ENCODE results near the gene AFF3.
"Not testable (repeated sequence)": the region's sequence is repeated elsewhere in the genome, so short reads cannot be mapped to it uniquely, and the experiment has no call there.

Gene AFF3

DNA sequence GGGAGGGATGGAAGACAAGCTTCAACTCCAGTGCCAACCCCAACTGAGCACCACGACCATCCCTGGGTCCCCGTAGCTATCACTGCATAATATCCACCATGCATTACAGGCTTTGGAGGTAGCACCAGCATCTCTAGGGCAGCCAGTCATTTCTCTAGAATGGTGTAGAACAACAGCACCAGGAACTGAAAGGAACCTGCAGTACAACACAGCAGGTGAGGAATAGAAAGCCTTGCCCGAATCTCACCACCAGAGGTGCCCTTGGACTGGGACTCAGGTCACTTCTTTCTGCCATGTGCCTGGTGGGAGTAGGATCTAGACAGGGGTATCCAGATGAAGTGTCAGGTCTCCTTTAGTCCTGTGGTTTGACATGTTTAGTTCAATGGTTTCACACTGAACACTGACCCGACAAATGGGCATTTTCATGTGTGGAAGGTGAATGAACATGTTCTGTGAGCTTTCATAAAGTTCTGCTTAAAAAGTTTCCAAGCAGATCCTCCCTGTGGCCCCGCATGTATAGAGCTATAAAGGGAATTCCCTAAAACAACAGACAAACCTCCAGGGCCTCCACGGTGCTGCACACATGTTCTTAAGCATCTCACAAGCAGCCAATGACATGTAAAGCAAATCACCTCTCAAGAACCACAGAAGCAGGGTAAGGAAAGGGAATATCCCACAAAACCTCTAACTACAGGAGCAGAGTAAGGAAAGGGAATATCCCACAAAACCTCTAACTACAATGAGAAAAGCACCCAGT lies 208.3 kb downstream of the AFF3 start:
- DNase-seq (ENCODE audit: low read depth) = no peak
- TF ChIP-seq CTCF (conservative IDR thresholded peaks at IDR 0.05; ENCODE audit: low read depth, low read length) = no peak
- no peak overlapping the region for H3K4me3 ChIP-seq (ENCODE audit: low read depth, low read length)

- DNase-seq (ENCODE audit: low read depth); H3K4me3 ChIP-seq (ENCODE audit: low read depth, low read length): not testable (repeated sequence)
Observed at GRCh38 chr2:99933491-99933890, 208.9 kb downstream of the AFF3 start.

DNA sequence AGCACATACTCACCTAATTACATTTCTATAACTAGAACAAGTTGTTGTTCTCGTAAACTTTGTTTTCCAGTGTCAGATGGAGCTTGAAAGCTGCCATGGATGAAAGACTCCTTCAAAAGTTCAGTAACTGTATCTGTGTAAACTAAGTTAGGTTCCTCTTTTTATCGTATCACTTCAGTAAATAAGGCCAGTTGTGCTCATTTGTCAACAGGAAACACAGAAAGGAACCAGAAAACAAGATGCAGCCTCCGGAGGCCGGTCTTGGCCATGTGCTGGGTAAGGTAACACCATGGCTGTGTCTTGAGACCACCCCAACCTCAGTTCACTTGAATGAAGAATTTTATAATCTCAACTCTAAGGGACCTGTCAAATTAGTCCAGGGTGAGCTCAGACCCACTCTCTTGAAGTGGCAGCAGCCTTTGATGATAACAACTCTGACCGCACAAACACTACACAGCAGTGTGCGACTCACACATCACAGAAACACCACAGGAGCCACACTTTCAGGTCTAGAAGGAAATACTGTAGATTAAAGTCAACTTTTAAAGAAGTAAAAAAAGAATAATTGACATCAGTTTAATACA lies 213.8 kb downstream of the AFF3 start:
- DNase-seq (ENCODE audit: low read depth) = no peak
- no peak overlapping the region for H3K4me3 ChIP-seq (ENCODE audit: low read depth, low read length)
- no peak for TF ChIP-seq CTCF (conservative IDR thresholded peaks at IDR 0.05; ENCODE audit: low read depth, low read length)

DNA sequence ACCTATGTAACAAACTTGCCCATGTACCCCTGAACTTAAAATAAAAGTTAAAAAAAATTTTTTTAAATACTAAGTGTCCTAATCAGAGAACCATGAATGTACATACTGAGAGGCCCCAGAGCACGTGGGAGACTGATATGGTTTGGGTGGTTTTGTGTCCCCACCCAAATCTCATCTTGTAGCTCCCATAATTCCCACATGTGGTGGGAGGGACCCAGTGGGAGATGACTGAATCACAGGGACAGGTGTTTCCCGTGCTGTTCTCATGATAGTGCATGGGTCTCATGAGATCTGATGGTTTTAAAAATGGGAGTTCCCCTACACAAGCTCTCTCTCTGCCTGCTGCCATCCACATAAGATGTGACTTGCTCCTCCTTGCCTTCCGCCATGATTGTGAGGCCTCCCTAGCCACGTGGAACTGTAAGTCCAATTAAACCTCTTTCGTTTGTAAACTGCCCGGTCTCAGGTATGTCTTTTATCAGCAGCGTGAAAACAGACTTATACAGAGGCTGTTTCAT lies 214.6 kb downstream of the AFF3 start:
- not testable (repeated sequence) for DNase-seq (ENCODE audit: low read depth); H3K4me3 ChIP-seq (ENCODE audit: low read depth, low read length)

DNA sequence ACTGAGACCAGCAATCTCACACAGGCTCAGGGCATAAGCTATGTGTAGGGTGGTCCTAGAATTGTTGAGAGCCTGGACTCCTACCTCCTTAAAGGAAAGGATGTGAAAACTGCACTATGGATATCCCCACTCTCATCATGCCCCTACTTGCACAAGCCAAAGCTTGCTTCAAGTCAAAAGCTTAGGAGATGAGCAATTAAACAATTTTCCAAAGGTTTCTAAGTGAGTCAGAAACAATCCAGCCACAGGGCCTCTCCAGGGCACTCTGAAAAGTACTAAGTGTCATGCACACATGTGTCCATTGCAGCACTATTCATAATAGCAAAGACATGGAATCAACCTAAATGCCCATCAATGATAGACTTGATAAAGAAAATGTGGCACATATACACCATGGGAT lies 215.4 kb downstream of the AFF3 start:
- peak; percentile 9 for DNase-seq (ENCODE audit: low read depth)
- H3K4me3 ChIP-seq (ENCODE audit: low read depth, low read length) = no peak overlapping the region
- TF ChIP-seq CTCF (conservative IDR thresholded peaks at IDR 0.05; ENCODE audit: low read depth, low read length) = no peak

DNA sequence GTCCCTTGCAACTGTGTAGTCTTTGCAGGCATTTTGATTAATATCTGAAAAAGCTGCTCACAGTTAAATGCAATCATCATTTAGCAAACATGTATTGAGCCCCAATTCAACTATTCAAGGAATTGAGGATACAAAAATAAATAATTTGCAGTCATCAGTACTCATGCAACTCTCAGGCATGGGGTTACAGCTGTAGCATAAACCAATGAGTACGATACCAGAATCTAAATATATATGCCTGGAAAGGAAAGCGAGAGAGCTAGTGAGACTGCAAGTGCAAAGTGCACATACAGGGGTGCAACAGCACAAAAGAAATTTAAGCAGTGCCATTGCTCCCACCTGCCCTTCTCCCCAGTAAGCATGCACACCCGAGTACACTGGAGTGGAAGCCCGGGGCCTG lies 216.4 kb downstream of the AFF3 start:
- no peak overlapping the region for H3K4me3 ChIP-seq (ENCODE audit: low read depth, low read length)
- TF ChIP-seq CTCF (conservative IDR thresholded peaks at IDR 0.05; ENCODE audit: low read depth, low read length) = no peak
- no peak for DNase-seq (ENCODE audit: low read depth)

DNA sequence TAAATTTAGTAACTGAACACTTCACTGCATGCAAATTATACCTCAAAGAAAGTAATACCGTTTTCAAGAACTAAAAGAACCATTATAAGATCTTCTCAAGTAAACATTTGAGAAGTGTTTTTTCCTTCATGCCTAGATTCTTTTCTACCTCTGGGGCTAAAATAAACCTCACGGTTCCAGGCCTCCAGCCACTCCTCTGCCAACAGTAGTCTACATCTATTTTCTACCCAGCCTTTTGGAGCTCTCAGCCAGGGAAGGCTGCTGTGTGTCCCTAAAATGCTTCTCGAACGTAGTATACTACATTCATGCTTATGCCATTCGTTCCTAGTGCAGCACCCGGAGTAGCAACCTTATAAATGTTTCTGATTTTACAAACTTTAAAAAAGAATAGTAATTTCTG lies 219.7 kb downstream of the AFF3 start:
- DNase-seq (ENCODE audit: low read depth) = no peak
- TF ChIP-seq CTCF (conservative IDR thresholded peaks at IDR 0.05; ENCODE audit: low read depth, low read length) = no peak

GRCh38 chr2:99921903-99922302 lies 220.5 kb downstream of the AFF3 start:
- TF ChIP-seq CTCF (conservative IDR thresholded peaks at IDR 0.05; ENCODE audit: low read depth, low read length) = no peak
- H3K4me3 ChIP-seq (ENCODE audit: low read depth, low read length) = no peak overlapping the region
- DNase-seq (ENCODE audit: low read depth) = no peak

More for the DNA sequence above, 219.7 kb downstream of the AFF3 start:
- no peak overlapping the region for H3K4me3 ChIP-seq (ENCODE audit: low read depth, low read length)

Measured in choroid plexus epithelial cell (primary cell).